OCI-LY7 (cell line): ENCODE data around the gene GATB. TPM values are rescaled to one million over a fixed set of nuclear protein-coding genes. Genes with fewer than 3 reads are reported as not detected.

Experiments used
- BruUV-seq: library from RNA; stranded (reverse); fragments of 400-500 nt; replicated peaks from 2 replicates; lab custom pipeline; 2021; lab: Mats Ljungman, UMichigan
- CTCF ChIA-PET: fragments of 300-600 bp; sonication (Branson Sonifier 250); formaldehyde crosslinking; loops from one replicate; lab custom pipeline; 2022; ENCODE audit warnings: antibody characterized with exemption; ENCODE audit not compliant: unreplicated experiment; lab: Charles Lee
- POLR2A ChIA-PET: fragments of 300-600 bp; sonication (Branson Sonifier 250); formaldehyde crosslinking; loops from one replicate; lab custom pipeline; 2022; ENCODE audit warnings: antibody characterized with exemption; lab: Charles Lee
- DNase-seq: peaks from one replicate; pipeline ENCODE4 v3.0.0-alpha.2; 2015; ENCODE audit warnings: low spot score
- H2AFZ ChIP-seq: fragments of 200-600 bp; sonication (generic), shearing (Covaris generic); 2 replicates; pipeline ENCODE4 v1.6.1; 2014; ENCODE audit warnings: mild to moderate bottlenecking, antibody characterized with exemption, low read length, moderate library complexity
- H3K27ac ChIP-seq: fragments of 200-600 bp; sonication (generic); 2 replicates; pipeline ENCODE4 v1.5.1; 2014; ENCODE audit warnings: mixed run types, low read depth, mild to moderate bottlenecking, moderate library complexity, low read length, inconsistent platforms; ENCODE audit not compliant: poor library complexity, severe bottlenecking
- H3K36me3 ChIP-seq: fragments of 200-600 bp; sonication (generic); 2 replicates; pipeline ENCODE4 v1.6.1; 2014; ENCODE audit warnings: mild to moderate bottlenecking, antibody characterized with exemption, low read length, moderate library complexity, mixed read lengths; ENCODE audit not compliant: insufficient read depth
- H3K4me1 ChIP-seq: fragments of 200-600 bp; sonication (generic); 2 replicates; pipeline ENCODE4 v1.5.1; 2014; ENCODE audit warnings: mild to moderate bottlenecking, low read length; ENCODE audit not compliant: insufficient read depth, poor library complexity, severe bottlenecking
- H3K4me2 ChIP-seq: fragments of 200-600 bp; sonication (generic); 2 replicates; pipeline ENCODE4 v1.6.1; 2014; ENCODE audit warnings: mild to moderate bottlenecking, low read length
- H3K4me3 ChIP-seq: fragments of 200-600 bp; sonication (generic); 2 replicates; pipeline ENCODE4 v1.5.1; 2014; ENCODE audit warnings: mild to moderate bottlenecking, low read depth, low read length; ENCODE audit not compliant: poor library complexity, severe bottlenecking
- H3K79me2 ChIP-seq: fragments of 200-600 bp; sonication (generic); 2 replicates; pipeline ENCODE4 v1.6.1; 2016; ENCODE audit warnings: low read depth, mild to moderate bottlenecking, low read length, moderate library complexity, mixed read lengths; ENCODE audit not compliant: insufficient read depth
- H3K9me2 ChIP-seq: fragments of 200-600 bp; sonication (generic); 2 replicates; pipeline ENCODE4 v1.6.1; 2016; ENCODE audit warnings: mild to moderate bottlenecking, low read length, mixed read lengths; ENCODE audit not compliant: insufficient read depth
- H3K9me3 ChIP-seq: fragments of 200-600 bp; sonication (generic); 2 replicates; pipeline ENCODE4 v1.6.1; 2014; ENCODE audit warnings: mild to moderate bottlenecking, mixed run types, low read length, mixed read lengths
- H4K20me1 ChIP-seq: fragments of 200-600 bp; sonication (generic); 2 replicates; pipeline ENCODE4 v1.6.1; 2014; ENCODE audit warnings: mild to moderate bottlenecking, antibody characterized with exemption, low read length, moderate library complexity, mixed read lengths; ENCODE audit not compliant: insufficient read depth
- CTCF ChIP-seq: fragments of 200-600 bp; sonication (generic); conservative IDR thresholded peaks from 2 replicates; pipeline ENCODE4 v1.5.1; 2014; ENCODE audit warnings: mild to moderate bottlenecking, antibody characterized with exemption, low read length, moderate library complexity, mixed read lengths
- EZH2phosphoT487 ChIP-seq: fragments of 200-600 bp; sonication (generic); IDR thresholded peaks from 2 replicates; pipeline ENCODE4 v1.6.1; 2018; ENCODE audit warnings: low read depth, borderline replicate concordance, mild to moderate bottlenecking, mixed run types, antibody characterized with exemption, low read length, moderate library complexity, mixed read lengths
- intact Hi-C: fragments of 100-400 bp; cut with micrococcal nuclease; formaldehyde crosslinking; loops from one replicate; pipeline ENCODE4 v1.10.0; 2022; ENCODE audit not compliant: unreplicated experiment
- total RNA-seq, 2 experiments: library from RNA; depleted of rRNA in 1 of 2; stranded (reverse); fragments of >200 nt in 1 of 2; shearing (Covaris generic) in 1 of 2; gene quantifications; 2 replicates each; pipeline ENCODE4 v1.2.3, GENCODE V29; 2014 to 2022

The GATB gene
- total RNA-seq, 2 experiments from 2014 or later, result 24.6 to 26.5 TPM

GRCh38 chr4:151788021-151788420 is 27.2 kb upstream of the GATB start:
- Histone ChIP-seq H3K4me1 (no peaks in the 10 kb centered on the region), H3K79me2 (no peaks in the 10 kb centered on the region), H3K9me2 (no peaks in the 10 kb centered on the region), H3K4me3 (no peak overlapping the region), H3K9me3 (no peaks in the 10 kb centered on the region), H3K4me2 (no peak overlapping the region), H4K20me1 (no peaks in the 10 kb centered on the region), H3K27ac (no peak overlapping the region), H2AFZ (no peak overlapping the region), H3K36me3 (no peaks in the 10 kb centered on the region)
- ChIA-PET CTCF (no interaction called here), POLR2A (no interaction called here)
- BruUV-seq, result no TSS peak
- no peak for TF ChIP-seq EZH2phosphoT487
- TF ChIP-seq CTCF, result no peak
- DNase-seq, result no peak
- intact Hi-C loops, result no loop called here

GRCh38 chr4:151786158-151786495 is 25.3 kb upstream of the GATB start:
- intact Hi-C loops, result no loop called here
- Histone ChIP-seq H3K4me2 (no peak overlapping the region), H3K27ac (no peak overlapping the region), H4K20me1 (no peaks in the 10 kb centered on the region), H2AFZ (no peak overlapping the region), H3K4me3 (no peak overlapping the region), H3K9me2 (no peaks in the 10 kb centered on the region), H3K9me3 (no peaks in the 10 kb centered on the region), H3K36me3 (no peaks in the 10 kb centered on the region), H3K79me2 (no peaks in the 10 kb centered on the region), H3K4me1 (no peaks in the 10 kb centered on the region)
- no peak for TF ChIP-seq EZH2phosphoT487
- no peak for TF ChIP-seq CTCF
- no peak for DNase-seq
- ChIA-PET CTCF (no interaction called here), POLR2A (no interaction called here)
- no TSS peak for BruUV-seq

- BruUV-seq, result no TSS peak
- Histone ChIP-seq H3K79me2 (no peaks in the 10 kb centered on the region), H3K27ac (no peak overlapping the region), H2AFZ (no peak overlapping the region), H3K4me1 (no peaks in the 10 kb centered on the region), H4K20me1 (no peaks in the 10 kb centered on the region), H3K4me3 (no peak overlapping the region), H3K36me3 (no peaks in the 10 kb centered on the region), H3K9me3 (no peaks in the 10 kb centered on the region), H3K9me2 (no peaks in the 10 kb centered on the region), H3K4me2 (no peak overlapping the region)
- ChIA-PET CTCF (no interaction called here), POLR2A (interaction anchor here (0.5 kb wide), 1 partner anchor 90 kb away, joined by 3 read pairs; no protein-coding TSS in a partner anchor)
- no peak for TF ChIP-seq CTCF
- intact Hi-C loops, result no loop called here
- no peak for DNase-seq
Measured at GRCh38 chr4:151785484-151786157, 24.8 kb upstream of the GATB start.
